Panc1 (cell line): Measurements from ENCODE around the gene SFN. TPM values are rescaled to one million over a fixed set of nuclear protein-coding genes. Genes with fewer than 3 reads are reported as not detected.

Experiments used
- ATAC-seq: fragments of 200-7000 bp; cut with Tn5 transposase; 2 replicates; pipeline ENCODE4 v1.9.1; 2020; ENCODE audit warnings: mild to moderate bottlenecking, moderate library complexity
- BruUV-seq: library from RNA; stranded (reverse); fragments of 400-500 nt; replicated peaks from 2 replicates; lab custom pipeline; 2021; lab: Mats Ljungman, UMichigan
- CTCF ChIA-PET: fragments of 300-600 bp; sonication (Branson Sonifier 250); formaldehyde crosslinking; loops from one replicate; lab custom pipeline; 2022; ENCODE audit warnings: antibody characterized with exemption; lab: Charles Lee
- POLR2A ChIA-PET: fragments of 300-600 bp; sonication (Branson Sonifier 250); formaldehyde crosslinking; loops from one replicate; lab custom pipeline; 2022; ENCODE audit warnings: antibody characterized with exemption; lab: Charles Lee
- DNase-seq: peaks from one replicate; pipeline ENCODE4 v3.0.0-alpha.2; 2010; ENCODE audit warnings: low read depth, low spot score
- H3K27ac ChIP-seq: 2 replicates; pipeline ENCODE4 v1.5.1; 2011; ENCODE audit warnings: mild to moderate bottlenecking, low read length, inconsistent platforms
- H3K27me3 ChIP-seq: fragments of 200-500 bp; sonication (Bioruptor generic); 2 replicates; pipeline ENCODE4 v1.6.0; 2014; ENCODE audit warnings: low read length, inconsistent platforms; ENCODE audit not compliant: control insufficient read depth, insufficient read depth
- H3K36me3 ChIP-seq: fragments of 200-500 bp; sonication (Bioruptor generic); 2 replicates; pipeline ENCODE4 v1.5.1; 2014; ENCODE audit warnings: inconsistent platforms, mild to moderate bottlenecking, low read length, moderate library complexity; ENCODE audit not compliant: control insufficient read depth, insufficient read depth
- H3K4me1 ChIP-seq: 2 replicates; pipeline ENCODE4 v1.5.1; 2011; ENCODE audit warnings: inconsistent platforms, mild to moderate bottlenecking, low read length, moderate library complexity; ENCODE audit not compliant: control insufficient read depth, insufficient read depth
- H3K4me3 ChIP-seq, 2 experiments: 2 replicates each; pipeline ENCODE4 v1.5.1; 2011 to 2012; ENCODE audit warnings: low read depth in 2 of 2, low read length in 2 of 2, mild to moderate bottlenecking in 2 of 2, inconsistent platforms in 1 of 2, moderate library complexity in 1 of 2
- H3K9me3 ChIP-seq: fragments of 200-500 bp; sonication (Bioruptor generic); 2 replicates; pipeline ENCODE4 v1.5.1; 2014; ENCODE audit warnings: low read depth, mild to moderate bottlenecking, inconsistent platforms, low read length, moderate library complexity; ENCODE audit not compliant: control insufficient read depth, insufficient read depth
- CTCF ChIP-seq: fragments of 450-650 bp; IDR thresholded peaks from 2 replicates; pipeline ENCODE4 v1.5.1; 2017; ENCODE audit warnings: mild to moderate bottlenecking
- POLR2AphosphoS5 ChIP-seq: IDR thresholded peaks from 2 replicates; pipeline ENCODE4 v1.6.1; 2012; ENCODE audit warnings: mild to moderate bottlenecking, low read depth, low read length, moderate library complexity
- REST ChIP-seq, 2 experiments: IDR thresholded peaks; 2 replicates each; pipeline ENCODE4 v1.6.1; 2011 to 2012; ENCODE audit warnings: low read depth in 2 of 2, control low read depth in 1 of 2, low read length in 1 of 2, mild to moderate bottlenecking in 1 of 2, moderate library complexity in 1 of 2; ENCODE audit not compliant: insufficient read depth in 1 of 2
- SIN3A ChIP-seq: IDR thresholded peaks from 2 replicates; pipeline ENCODE4 v1.6.1; 2012; ENCODE audit warnings: low read depth, mild to moderate bottlenecking, low read length, moderate library complexity, borderline replicate concordance; ENCODE audit not compliant: insufficient read depth
- TCF7L2 ChIP-seq: IDR thresholded peaks from 2 replicates; pipeline ENCODE4 v1.6.1; 2011; ENCODE audit warnings: mild to moderate bottlenecking, low read depth, low read length, inconsistent platforms
- in situ Hi-C: cut with HindIII; loops from 2 replicates; pipeline ENCODE4 v1.10.0; 2016; ENCODE audit warnings: low sequenced_read_pairs, low pct_unique_long_range_greater_than_20kb
- intact Hi-C: fragments of 100-400 bp; cut with micrococcal nuclease; formaldehyde crosslinking; loops from one replicate; pipeline ENCODE4 v1.10.0; 2022; ENCODE audit not compliant: unreplicated experiment
- total RNA-seq: library from RNA; stranded (reverse); gene quantifications from one replicate; pipeline ENCODE4 v1.2.1, GENCODE V29; 2021; ENCODE audit not compliant: unreplicated experiment

SFN gene
- total RNA-seq, 1 experiment from 2014 or later: 188 TPM

- TF ChIP-seq REST (IDR thresholded peaks at IDR 0.05; ENCODE audit: insufficient read depth in 1 of 2, low read depth in 2 of 2, low read length in 1 of 2): no peak
- no peak for TF ChIP-seq TCF7L2
- TF ChIP-seq POLR2AphosphoS5: no peak
- no peak for TF ChIP-seq SIN3A
- no peak for TF ChIP-seq CTCF
- ATAC-seq (no peak), DNase-seq (no peak)
- H3K36me3 ChIP-seq: no peaks in the 10 kb centered on the region
- H3K4me1 ChIP-seq: peaks cover 11% of the 10 kb centered on the region
- ChIA-PET CTCF (no interaction called here), POLR2A (interaction anchor here (0.7 kb wide), 1 partner anchor 180 kb away, joined by 4 read pairs; no protein-coding TSS in a partner anchor)
- H3K27me3 ChIP-seq: no peaks in the 10 kb centered on the region
- no TSS peak for BruUV-seq
- no peak overlapping the region for H3K4me3 ChIP-seq
- H3K9me3 ChIP-seq: no peaks in the 10 kb centered on the region
- in situ Hi-C loops (no loop called here), intact Hi-C loops (no loop called here)
- no peak overlapping the region for H3K27ac ChIP-seq
These were observed 31.3 kb upstream of the SFN start for GRCh38 chr1:26831546-26832248.

- POLR2A ChIA-PET: interaction anchor here (0.7 kb wide), 1 partner anchor 181 kb away, joined by 4 read pairs; no protein-coding TSS in a partner anchor
These were observed 30.5 kb upstream of the SFN start for GRCh38 chr1:26832249-26832960.

More at GRCh38 chr1:26832249-26832960, 30.5 kb upstream of the SFN start:
- intact Hi-C loops: no loop called here
- no peak for TF ChIP-seq SIN3A
- TF ChIP-seq TCF7L2: no peak
- no peak for TF ChIP-seq POLR2AphosphoS5
- no peak for TF ChIP-seq CTCF
- no peak for TF ChIP-seq REST (IDR thresholded peaks at IDR 0.05; ENCODE audit: insufficient read depth in 1 of 2, low read depth in 2 of 2, low read length in 1 of 2)
- Histone ChIP-seq H3K27ac (no peak overlapping the region), H3K36me3 (no peaks in the 10 kb centered on the region), H3K4me1 (peaks cover 11% of the 10 kb centered on the region), H3K9me3 (no peaks in the 10 kb centered on the region), H3K4me3 (no peak overlapping the region), H3K27me3 (no peaks in the 10 kb centered on the region)
- no TSS peak for BruUV-seq
- in situ Hi-C loops: no loop called here
- CTCF ChIA-PET: no interaction called here
- ATAC-seq: no peak
- no peak for DNase-seq
